Activated naive CD8-positive, alpha-beta T cell treated with anti-CD3 and anti-CD28 coated beads, Interleukin-2, amount 10 ng/mL, durations not matched to agents 7 days and 5 days (primary cell): ENCODE data around the gene OR11H6. TPM values are rescaled to one million over a fixed set of nuclear protein-coding genes. Genes with fewer than 3 reads are reported as not detected.

Experiments
- total RNA-seq, 2 experiments: library from RNA; stranded (reverse); gene quantifications; one replicate each; pipeline ENCODE4 v1.2.3, GENCODE V29; 2021

OR11H6 gene
- total RNA-seq, 2 experiments from 2014 or later: not detected

Other genes with a start within 250 kb of the OR11H6 start
- not detected for gene OR4K15, start 248.1 kb upstream of the OR11H6 start, total RNA-seq
- gene OR4Q2, start 221.5 kb upstream of the OR11H6 start, total RNA-seq: not detected
- gene OR4K14, start 204.4 kb upstream of the OR11H6 start, total RNA-seq: not detected
- not detected for gene OR4K13, start 187.7 kb upstream of the OR11H6 start, total RNA-seq
- gene OR4L1, start 163.7 kb upstream of the OR11H6 start, total RNA-seq: not detected
- gene OR4K17, start 113.0 kb upstream of the OR11H6 start, total RNA-seq: not detected
- gene OR4N5, start 84.9 kb upstream of the OR11H6 start, total RNA-seq: not detected
- gene OR11G2, start 32.8 kb upstream of the OR11H6 start, total RNA-seq: not detected
- gene OR11H7, start 5.3 kb downstream of the OR11H6 start, total RNA-seq: not detected
- gene OR11H4, start 15.6 kb downstream of the OR11H6 start, total RNA-seq: not detected
- gene TTC5, start 82.2 kb downstream of the OR11H6 start, total RNA-seq: 10 to 100 TPM; 21.9 to 22.2 TPM
- 10 to 100 TPM; 35.0 to 39.5 TPM for gene CCNB1IP1, start 109.6 kb downstream of the OR11H6 start, total RNA-seq
- gene PARP2, start 119.9 kb downstream of the OR11H6 start, total RNA-seq: 10 to 100 TPM; 28.3 to 32.7 TPM
- gene TEP1, start 189.8 kb downstream of the OR11H6 start, total RNA-seq: 10 to 100 TPM; 57.9 to 68.3 TPM
- gene KLHL33, start 212.5 kb downstream of the OR11H6 start, total RNA-seq: 1 to 10 TPM; 3.4 to 3.6 TPM
- 10 to 100 TPM; 63.5 to 65.3 TPM for gene OSGEP, start 231.1 kb downstream of the OR11H6 start, total RNA-seq
- 100 to 1,000 TPM; 118 to 123 TPM for gene APEX1, start 231.5 kb downstream of the OR11H6 start, total RNA-seq
- 10 to 100 TPM; 42.4 to 45.8 TPM for gene PIP4P1, start 237.7 kb downstream of the OR11H6 start, total RNA-seq
- gene PNP, start 245.7 kb downstream of the OR11H6 start, total RNA-seq: 100 to 1,000 TPM; 135 to 141 TPM